Epidermal melanocyte (primary cell): ENCODE data around the gene SAMD4A.
"Not testable (repeated sequence)": the region's sequence is repeated elsewhere in the genome, so short reads cannot be mapped to it uniquely, and the experiment has no call there.

Experiments
- DNase-seq: peaks from one replicate; pipeline ENCODE4 v3.0.0; 2011; ENCODE audit warnings: low spot score; ENCODE audit not compliant: insufficient read length

SAMD4A gene

GRCh38 chr14:54725998-54726397 lies 159.1 kb downstream of the SAMD4A start:
- DNase-seq, result no peak

GRCh38 chr14:54727929-54728328 lies 161.0 kb downstream of the SAMD4A start:
- DNase-seq, result no peak

- no peak for DNase-seq
Observed at GRCh38 chr14:54728700-54729527, 162.0 kb downstream of the SAMD4A start.

GRCh38 chr14:54730156-54730961 lies 163.4 kb downstream of the SAMD4A start:
- DNase-seq, result no peak

- DNase-seq, result no peak
Observed at GRCh38 chr14:54734966-54735365, 168.0 kb downstream of the SAMD4A start.

GRCh38 chr14:54735424-54735823 lies 168.5 kb downstream of the SAMD4A start:
- no peak for DNase-seq

GRCh38 chr14:54737132-54737711 lies 170.3 kb downstream of the SAMD4A start:
- no peak for DNase-seq

- no peak for DNase-seq
Observed at GRCh38 chr14:54738009-54738408, 171.1 kb downstream of the SAMD4A start.

GRCh38 chr14:54739514-54739913 lies 172.6 kb downstream of the SAMD4A start:
- no peak for DNase-seq

GRCh38 chr14:54742492-54743350 lies 175.8 kb downstream of the SAMD4A start:
- no peak for DNase-seq

GRCh38 chr14:54743382-54743781 lies 176.5 kb downstream of the SAMD4A start:
- DNase-seq, result no peak

GRCh38 chr14:54746019-54746418 lies 179.1 kb downstream of the SAMD4A start:
- DNase-seq, result no peak

- DNase-seq, result no peak
Observed at GRCh38 chr14:54747616-54748015, 180.7 kb downstream of the SAMD4A start.

- DNase-seq, result no peak
Observed at GRCh38 chr14:54749180-54749579, 182.3 kb downstream of the SAMD4A start.

GRCh38 chr14:54749727-54750126 lies 182.8 kb downstream of the SAMD4A start:
- no peak for DNase-seq

- DNase-seq, result not testable (repeated sequence)
Observed at GRCh38 chr14:54752611-54753010, 185.7 kb downstream of the SAMD4A start.

- not testable (repeated sequence) for DNase-seq
Observed at GRCh38 chr14:54753396-54753795, 186.5 kb downstream of the SAMD4A start.

- DNase-seq, result no peak
Observed at GRCh38 chr14:54754116-54754622, 187.2 kb downstream of the SAMD4A start.

GRCh38 chr14:54754623-54755386 lies 187.9 kb downstream of the SAMD4A start:
- DNase-seq, result no peak
